IMR-90 (cell line): Measurements from ENCODE around the gene PCSK6. TPM values are rescaled to one million over a fixed set of nuclear protein-coding genes. Genes with fewer than 3 reads are reported as not detected.

Source experiments
- ATAC-seq: fragments of 200-7000 bp; cut with Tn5 transposase; 2 replicates; pipeline ENCODE4 v1.9.1; 2020; ENCODE audit warnings: low read depth, mild to moderate bottlenecking, moderate library complexity
- BruUV-seq: library from RNA; stranded (reverse); fragments of 400-500 nt; replicated peaks from 2 replicates; lab custom pipeline; 2021; lab: Mats Ljungman, UMichigan
- CTCF ChIA-PET: fragments of 300-600 bp; formaldehyde crosslinking; extraction: SDS; loops from one replicate; lab custom pipeline; 2021; ENCODE audit warnings: antibody characterized with exemption; lab: Yijun Ruan, JAX
- POLR2A ChIA-PET: fragments of 300-600 bp; sonication (Branson Sonifier 250); formaldehyde crosslinking; loops from one replicate; lab custom pipeline; 2022; ENCODE audit warnings: antibody characterized with exemption; ENCODE audit not compliant: unreplicated experiment; lab: Charles Lee
- DNase-seq: peaks from one replicate; pipeline ENCODE4 v3.0.0; 2013
- H2AFZ ChIP-seq: replicated peaks from 2 replicates; pipeline ENCODE3; 2013; ENCODE audit warnings: low read length, mild to moderate bottlenecking; ENCODE audit not compliant: poor library complexity
- H2AK5ac ChIP-seq: 2 replicates; pipeline ENCODE4 v1.6.1; 2013; ENCODE audit warnings: low read depth, low read length, inconsistent platforms
- H2AK9ac ChIP-seq: replicated peaks from 2 replicates; pipeline ENCODE3; 2013; ENCODE audit warnings: mild to moderate bottlenecking, low read depth, low read length, moderate library complexity; ENCODE audit not compliant: poor library complexity
- H2BK120ac ChIP-seq: 2 replicates; pipeline ENCODE4 v1.6.1; 2013; ENCODE audit warnings: low read depth, low read length, inconsistent platforms
- H2BK15ac ChIP-seq: 3 replicates; pipeline ENCODE4 v1.6.1; 2013; ENCODE audit warnings: low read depth, low read length, inconsistent platforms
- H2BK20ac ChIP-seq: 2 replicates; pipeline ENCODE4 v1.6.1; 2013; ENCODE audit warnings: low read depth, mild to moderate bottlenecking, inconsistent platforms, low read length, moderate library complexity
- H2BK5ac ChIP-seq: 2 replicates; pipeline ENCODE4 v1.6.1; 2013; ENCODE audit warnings: mild to moderate bottlenecking, low read depth, low read length, inconsistent platforms; ENCODE audit not compliant: poor library complexity, severe bottlenecking
- H3K14ac ChIP-seq: replicated peaks from 2 replicates; pipeline ENCODE4 v1.6.1; 2013; ENCODE audit warnings: low read depth, low read length, inconsistent platforms
- H3K18ac ChIP-seq: 2 replicates; pipeline ENCODE4 v1.6.1; 2013; ENCODE audit warnings: low read depth, low read length, control low read depth
- H3K23ac ChIP-seq: 2 replicates; pipeline ENCODE4 v1.6.1; 2013; ENCODE audit warnings: low read depth, low read length, inconsistent platforms
- H3K27ac ChIP-seq: 2 replicates; pipeline ENCODE4 v1.5.1; 2013; ENCODE audit warnings: mild to moderate bottlenecking, control low read depth, low read length; ENCODE audit not compliant: insufficient read depth
- H3K27me3 ChIP-seq: 2 replicates; pipeline ENCODE4 v1.6.1; 2013; ENCODE audit warnings: low read length; ENCODE audit not compliant: control insufficient read depth, insufficient read depth
- H3K36me3 ChIP-seq: 2 replicates; pipeline ENCODE4 v1.6.1; 2013; ENCODE audit warnings: low read length, mixed read lengths; ENCODE audit not compliant: control insufficient read depth, insufficient read depth
- H3K4ac ChIP-seq: 2 replicates; pipeline ENCODE4 v1.6.1; 2013; ENCODE audit warnings: low read depth, low read length, inconsistent platforms
- H3K4me1 ChIP-seq: 2 replicates; pipeline ENCODE4 v1.6.1; 2013; ENCODE audit warnings: low read length, mixed read lengths; ENCODE audit not compliant: control insufficient read depth, insufficient read depth
- H3K4me2 ChIP-seq: 2 replicates; pipeline ENCODE4 v1.6.1; 2013; ENCODE audit warnings: low read depth, mild to moderate bottlenecking, control low read depth, low read length, moderate library complexity
- H3K4me3 ChIP-seq: 2 replicates; pipeline ENCODE4 v1.5.1; 2013; ENCODE audit warnings: low read depth, mild to moderate bottlenecking, control low read depth, low read length, moderate library complexity; ENCODE audit not compliant: insufficient read depth
- H3K56ac ChIP-seq: 2 replicates; pipeline ENCODE4 v1.6.1; 2013; ENCODE audit warnings: low read length, inconsistent platforms; ENCODE audit not compliant: insufficient read depth; ENCODE audit errors: extremely low read depth
- H3K79me1 ChIP-seq, 2 experiments: 2 replicates each; pipeline ENCODE4 v1.6.1; 2013; ENCODE audit warnings: low read length in 2 of 2, inconsistent platforms in 1 of 2, low read depth in 1 of 2
- H3K9ac ChIP-seq: 2 replicates; pipeline ENCODE4 v1.6.1; 2013; ENCODE audit warnings: low read depth, low read length, control low read depth
- H3K9me1 ChIP-seq: 2 replicates; pipeline ENCODE4 v1.6.1; 2013; ENCODE audit warnings: low read length, inconsistent platforms; ENCODE audit not compliant: insufficient read depth
- H3K9me3 ChIP-seq: 2 replicates; pipeline ENCODE4 v1.6.1; 2013; ENCODE audit warnings: low read length; ENCODE audit not compliant: control insufficient read depth, insufficient read depth
- H4K20me1 ChIP-seq: 2 replicates; pipeline ENCODE4 v1.6.1; 2013; ENCODE audit warnings: low read length, inconsistent platforms; ENCODE audit not compliant: insufficient read depth
- H4K5ac ChIP-seq: 2 replicates; pipeline ENCODE4 v1.6.1; 2013; ENCODE audit warnings: mild to moderate bottlenecking, low read depth, low read length, control low read depth
- H4K8ac ChIP-seq, 2 experiments: 2 replicates each; pipeline ENCODE4 v1.6.1; 2013; ENCODE audit warnings: low read depth in 2 of 2, low read length in 2 of 2, control low read depth in 1 of 2, inconsistent platforms in 1 of 2
- H4K91ac ChIP-seq: 2 replicates; pipeline ENCODE4 v1.6.1; 2013; ENCODE audit warnings: low read depth, low read length, inconsistent platforms; ENCODE audit not compliant: insufficient read depth
- RFX5 ChIP-seq: IDR thresholded peaks from 2 replicates; pipeline ENCODE4 v1.8.0; 2012; ENCODE audit warnings: low read depth, mild to moderate bottlenecking, low read length, moderate library complexity
- dilution Hi-C: fragments of 300-500 bp; cut with HindIII; formaldehyde crosslinking; loops from one replicate; pipeline ENCODE4 v1.14.3; 2018; ENCODE audit warnings: low sequenced_read_pairs; ENCODE audit not compliant: unreplicated experiment
- in situ Hi-C: fragments of 300-500 bp; cut with MboI; formaldehyde crosslinking; loops from 3 replicates; pipeline ENCODE4 v1.14.3; 2019; ENCODE audit warnings: low sequenced_read_pairs, inconsistent platforms, mixed read lengths
- intact Hi-C: fragments of 100-400 bp; cut with micrococcal nuclease; formaldehyde crosslinking; loops from 2 replicates; pipeline ENCODE4 v1.10.0; 2022
- polyA plus RNA-seq, 3 experiments: library from polyadenylated mRNA; depleted of rRNA; stranded (reverse); fragments of >200 nt; gene quantifications; 2 replicates each; pipeline ENCODE4 v1.2.3, GENCODE V29; 2012; ENCODE audit warnings: low replicate concordance in 1 of 3
- total RNA-seq: library from RNA; depleted of rRNA; stranded (reverse); fragments of >200 nt; gene quantifications from 2 replicates; pipeline ENCODE4 v1.2.3, GENCODE V29; 2012

Gene PCSK6
- total and polyA plus RNA-seq, 2 of the 4 experiments (the other 2 are of a cell fraction), result not detected

DNA sequence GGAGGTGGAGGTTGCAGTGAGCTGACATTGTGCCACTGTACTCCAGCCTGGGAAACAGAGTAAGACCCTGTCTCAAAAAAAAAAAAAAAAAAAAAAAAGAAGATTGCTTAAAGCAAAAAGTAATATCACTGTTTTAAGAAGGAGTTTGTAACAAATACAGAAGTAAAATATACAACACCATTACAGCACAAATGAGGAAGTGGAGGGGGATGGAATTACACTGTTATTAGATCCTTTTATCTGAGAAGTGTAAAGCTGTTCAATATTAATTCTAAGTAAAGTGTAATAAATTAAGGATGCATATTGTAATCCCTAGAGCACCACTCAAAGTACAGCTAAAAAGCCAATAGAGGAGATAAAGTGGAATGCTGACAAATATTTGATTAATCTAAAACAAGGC, 147.5 kb downstream of the PCSK6 start:
- no peak overlapping the region for H2BK20ac ChIP-seq
- H2BK120ac ChIP-seq, result no peak overlapping the region
- H3K23ac ChIP-seq, result no peak overlapping the region
- TF ChIP-seq RFX5, result no peak
- no peak overlapping the region for H3K56ac ChIP-seq
- H3K9me3 ChIP-seq, result no peaks in the 10 kb centered on the region
- ATAC-seq (no peak), DNase-seq (no peak)
- no peak overlapping the region for H3K14ac ChIP-seq
- no peak overlapping the region for H4K5ac ChIP-seq
- dilution Hi-C loops (no loop called here), intact Hi-C loops (no loop called here), in situ Hi-C loops (no loop called here)
- no peak overlapping the region for H3K4me3 ChIP-seq
- no peak overlapping the region for H2BK15ac ChIP-seq
- ChIA-PET POLR2A (no interaction called here), CTCF (interaction anchor here (0.6 to 0.7 kb wide), 3 partner anchors 20 to 333 kb away, joined by 3 to 6 read pairs (median 4); no protein-coding TSS in a partner anchor)
- H4K8ac ChIP-seq, result no peak overlapping the region
- no peak overlapping the region for H3K18ac ChIP-seq
- H3K4ac ChIP-seq, result no peak overlapping the region
- H3K79me1 ChIP-seq, result no peaks in the 10 kb centered on the region
- H3K27me3 ChIP-seq, result peaks cover 21% of the 10 kb centered on the region
- no peak overlapping the region for H3K9ac ChIP-seq
- no peak overlapping the region for H2BK5ac ChIP-seq
- H3K4me2 ChIP-seq, result no peak overlapping the region
- H2AK5ac ChIP-seq, result no peak overlapping the region
- no peak overlapping the region for H4K91ac ChIP-seq
- no peak overlapping the region for H2AK9ac ChIP-seq
- BruUV-seq, result no TSS peak
- no peaks in the 10 kb centered on the region for H3K4me1 ChIP-seq
- H2AFZ ChIP-seq, result no peak overlapping the region
- H4K20me1 ChIP-seq, result no peaks in the 10 kb centered on the region
- no peaks in the 10 kb centered on the region for H3K36me3 ChIP-seq
- no peak overlapping the region for H3K27ac ChIP-seq
- H3K9me1 ChIP-seq, result no peaks in the 10 kb centered on the region
